Neuronal stem cell (in vitro differentiated cells): Measurements from ENCODE around the gene SIM2.

Experiments used
- DNase-seq: peaks from one replicate; pipeline ENCODE4 v3.0.0-alpha.2; 2013; ENCODE audit warnings: low spot score
- H2AFZ ChIP-seq: one replicate; pipeline ENCODE4 v1.6.1; 2013; ENCODE audit warnings: mild to moderate bottlenecking, low read length, inconsistent platforms
- H2AK5ac ChIP-seq: 2 replicates; pipeline ENCODE4 v1.6.1; 2013; ENCODE audit warnings: low read depth, mild to moderate bottlenecking, inconsistent platforms, low read length, moderate library complexity, mixed read lengths
- H2BK120ac ChIP-seq: 2 replicates; pipeline ENCODE4 v1.6.1; 2013; ENCODE audit warnings: low read depth, mild to moderate bottlenecking, inconsistent platforms, low read length, moderate library complexity, mixed read lengths
- H2BK12ac ChIP-seq: one replicate; pipeline ENCODE4 v1.6.1; 2013; ENCODE audit warnings: low read length, inconsistent platforms
- H2BK15ac ChIP-seq: 2 replicates; pipeline ENCODE4 v1.6.1; 2013; ENCODE audit warnings: mild to moderate bottlenecking, low read length, inconsistent platforms, mixed read lengths
- H2BK5ac ChIP-seq: one replicate; pipeline ENCODE4 v1.6.1; 2013; ENCODE audit warnings: inconsistent platforms, mild to moderate bottlenecking, low read length, moderate library complexity
- H3K14ac ChIP-seq: one replicate; pipeline ENCODE4 v1.6.1; 2013; ENCODE audit warnings: low read length, inconsistent platforms
- H3K18ac ChIP-seq: 2 replicates; pipeline ENCODE4 v1.6.1; 2013; ENCODE audit warnings: low read length, inconsistent platforms
- H3K23ac ChIP-seq: 2 replicates; pipeline ENCODE4 v1.6.1; 2013; ENCODE audit warnings: low read depth, mild to moderate bottlenecking, mixed read lengths, low read length, inconsistent platforms; ENCODE audit not compliant: poor library complexity
- H3K27ac ChIP-seq: replicated peaks from 3 replicates; pipeline ENCODE4 v1.5.1; 2013; ENCODE audit warnings: low read length, inconsistent platforms
- H3K27me3 ChIP-seq, 3 experiments: 2 replicates each; pipeline ENCODE4 v1.6.1; 2013; ENCODE audit warnings: low read length in 3 of 3, mild to moderate bottlenecking in 2 of 3, inconsistent platforms in 1 of 3, low read depth in 1 of 3, mixed read lengths in 1 of 3, moderate library complexity in 1 of 3; ENCODE audit not compliant: control insufficient read depth in 3 of 3, insufficient read depth in 3 of 3
- H3K36me3 ChIP-seq, 2 donors: replicated peaks in 1 of 2; 2 replicates each; pipeline ENCODE4 v1.6.1; 2013; ENCODE audit warnings: low read length in 2 of 2; ENCODE audit not compliant: control insufficient read depth in 2 of 2, insufficient read depth in 2 of 2
- H3K4ac ChIP-seq: 2 replicates; pipeline ENCODE4 v1.6.1; 2013; ENCODE audit warnings: inconsistent platforms, mild to moderate bottlenecking, low read length, moderate library complexity
- H3K4me1 ChIP-seq, 2 donors: 1 replicate in 1 of 2; 2 replicates in 1 of 2; pipeline ENCODE4 v1.6.1; 2013; ENCODE audit warnings: low read length in 2 of 2, low read depth in 1 of 2; ENCODE audit not compliant: control insufficient read depth in 2 of 2, insufficient read depth in 1 of 2
- H3K4me2 ChIP-seq: one replicate; pipeline ENCODE4 v1.6.1; 2013; ENCODE audit warnings: mild to moderate bottlenecking, low read length, inconsistent platforms; ENCODE audit not compliant: insufficient read depth, poor library complexity, severe bottlenecking
- H3K4me3 ChIP-seq, 2 donors: 2 replicates each; pipeline ENCODE4 v1.5.1; 2013; ENCODE audit warnings: low read length in 2 of 2, mild to moderate bottlenecking in 2 of 2, inconsistent platforms in 1 of 2, moderate library complexity in 1 of 2
- H3K79me1 ChIP-seq: one replicate; pipeline ENCODE4 v1.6.1; 2013; ENCODE audit warnings: low read depth, mild to moderate bottlenecking, inconsistent platforms, low read length, moderate library complexity
- H3K9ac ChIP-seq: one replicate; pipeline ENCODE4 v1.6.1; 2013; ENCODE audit warnings: mild to moderate bottlenecking, low read depth, low read length, inconsistent platforms; ENCODE audit not compliant: poor library complexity
- H3K9me3 ChIP-seq, 2 donors: replicated peaks in 1 of 2; 2 replicates each; pipeline versions ENCODE3 to v1.6.1; 2013; ENCODE audit warnings: low read length in 2 of 2, mild to moderate bottlenecking in 2 of 2, inconsistent platforms in 1 of 2, low read depth in 1 of 2, mixed read lengths in 1 of 2, moderate library complexity in 1 of 2; ENCODE audit not compliant: control insufficient read depth in 2 of 2, insufficient read depth in 1 of 2
- H4K8ac ChIP-seq: one replicate; pipeline ENCODE4 v1.6.1; 2013; ENCODE audit warnings: low read depth, mild to moderate bottlenecking, inconsistent platforms, low read length, moderate library complexity
- H4K91ac ChIP-seq: one replicate; pipeline ENCODE4 v1.6.1; 2013; ENCODE audit warnings: low read length, low read depth, mild to moderate bottlenecking, inconsistent platforms; ENCODE audit not compliant: poor library complexity
- WGBS, 2 donors: extraction: QIAGEN DNeasy Blood & Tissue Kit; methylation state at CpG; one replicate each; pipeline ENCODE4 v1.1.7; 2013; ENCODE audit warnings: missing lambda C conversion rate in 2 of 2, mixed read lengths in 1 of 2; ENCODE audit not compliant: insufficient read length in 2 of 2, insufficient replicate concordance in 1 of 2; ENCODE audit errors: extremely low coverage in 2 of 2; 5-methylcytosine and 5-hydroxymethylcytosine counted together

SIM2 gene

DNA sequence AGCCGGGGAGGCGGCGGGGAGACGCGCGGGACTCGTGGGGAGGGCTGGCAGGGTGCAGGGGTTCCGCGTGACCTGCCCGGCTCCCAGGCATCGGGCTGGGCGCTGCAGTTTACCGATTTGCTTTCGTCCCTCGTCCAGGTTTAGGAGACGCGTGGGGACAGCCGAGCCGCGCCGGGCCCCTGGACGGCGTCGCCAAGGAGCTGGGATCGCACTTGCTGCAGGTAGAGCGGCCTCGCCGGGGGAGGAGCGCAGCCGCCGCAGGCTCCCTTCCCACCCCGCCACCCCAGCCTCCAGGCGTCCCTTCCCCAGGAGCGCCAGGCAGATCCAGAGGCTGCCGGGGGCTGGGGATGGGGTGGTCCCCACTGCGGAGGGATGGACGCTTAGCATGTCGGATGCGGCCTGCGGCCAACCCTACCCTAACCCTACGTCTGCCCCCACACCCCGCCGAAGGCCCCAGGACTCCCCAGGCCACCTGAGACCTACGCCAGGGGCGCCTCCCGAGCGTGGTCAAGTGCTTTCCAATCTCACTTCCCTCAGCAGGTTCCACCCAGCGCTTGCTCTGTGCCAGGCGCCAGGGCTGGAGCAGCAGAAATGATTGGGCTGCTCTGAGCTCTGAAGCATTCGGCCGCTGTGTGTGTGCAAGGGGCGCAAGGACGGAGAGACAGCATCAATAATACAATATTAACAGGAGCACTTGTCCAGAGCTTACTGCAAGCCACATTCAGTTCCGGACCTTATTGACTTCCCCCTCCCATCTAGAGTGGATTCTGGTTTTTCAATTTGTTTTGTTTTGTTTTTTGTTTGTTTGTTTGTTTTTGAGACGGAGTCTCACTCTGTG is 10.3 kb downstream of the SIM2 start:
- peaks cover 1% of the 10 kb centered on the region for H3K79me1 ChIP-seq
- peak overlapping the region; percentile 53 for H2AK5ac ChIP-seq
- peaks cover 0 to 1% of the 10 kb centered on the region in 2 donors for H3K9me3 ChIP-seq
- H3K4me3 ChIP-seq = no peak overlapping the region
- H3K14ac ChIP-seq = no peak overlapping the region
- DNase-seq = no peak
- H4K8ac ChIP-seq = no peak overlapping the region
- H3K23ac ChIP-seq = peak overlapping the region; percentile 34
- H2AFZ ChIP-seq = peak overlapping the region; percentile 75
- peaks cover 60 to 100% (median 78%) of the 10 kb centered on the region in 3 experiments for H3K27me3 ChIP-seq
- peak overlapping the region; percentile 51 for H3K4me2 ChIP-seq
- peaks cover 6 to 12% of the 10 kb centered on the region in 2 donors for H3K4me1 ChIP-seq
- H4K91ac ChIP-seq = no peak overlapping the region
- peak overlapping the region; percentile 22 for H2BK120ac ChIP-seq
- H2BK15ac ChIP-seq = peak overlapping the region; percentile 82
- no peak overlapping the region for H3K4ac ChIP-seq
- peak overlapping the region; percentile 63 for H3K18ac ChIP-seq
- no peak overlapping the region for H3K27ac ChIP-seq
- no peaks in the 10 kb centered on the region for H3K36me3 ChIP-seq
- no peak overlapping the region for H3K9ac ChIP-seq
- H2BK5ac ChIP-seq = no peak overlapping the region
- H2BK12ac ChIP-seq = peak overlapping the region; percentile 68
- WGBS, 2 donors = no CpG with 5 or more reads among the region's 55 CpGs

DNA sequence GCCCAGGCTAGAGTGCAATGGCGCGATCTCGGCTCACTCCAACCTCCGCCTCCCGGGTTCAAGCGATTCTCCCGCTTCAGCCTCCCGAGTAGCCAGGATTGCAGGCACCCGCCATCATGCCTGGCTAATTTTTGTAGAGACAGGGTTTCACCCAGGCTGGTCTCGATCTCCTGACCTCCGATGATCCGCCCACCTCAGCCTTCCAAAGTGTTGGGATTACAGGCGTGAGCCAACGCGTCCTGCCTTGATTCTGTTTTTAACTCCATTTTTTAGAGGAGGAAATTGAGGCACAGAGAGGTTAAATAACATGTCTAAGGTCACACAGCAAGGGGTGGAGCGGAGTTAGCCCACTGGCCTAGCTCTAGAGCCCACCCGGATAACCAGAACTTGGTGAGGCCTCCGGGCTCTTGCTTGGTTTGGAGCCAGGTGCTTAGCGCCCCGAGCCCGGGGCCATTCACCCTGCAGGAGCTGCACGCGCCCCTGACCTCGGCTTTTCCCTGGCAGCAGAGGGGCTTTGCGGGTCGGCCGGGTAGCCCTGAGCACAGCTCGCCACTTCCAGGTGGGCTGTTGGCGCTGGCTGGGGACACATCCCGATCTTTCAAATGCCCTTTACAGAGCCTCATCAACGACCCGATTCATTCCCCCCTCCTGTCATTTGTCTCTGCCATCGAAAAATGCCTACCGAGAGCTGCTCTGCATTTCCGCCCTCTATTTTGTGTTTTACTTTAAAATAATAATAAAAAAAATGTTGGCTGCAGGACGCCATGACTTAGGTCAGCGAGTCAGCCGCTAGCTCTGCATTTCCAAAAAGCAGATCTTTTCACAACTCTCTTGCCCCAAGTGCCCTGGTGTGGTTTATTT is 11.2 kb downstream of the SIM2 start:
- H3K4me1 ChIP-seq = peaks cover 4 to 12% of the 10 kb centered on the region in 2 donors
- no CpG with 5 or more reads among the region's 38 CpGs for WGBS, 2 donors
- peaks cover 0 to 1% of the 10 kb centered on the region in 2 donors for H3K9me3 ChIP-seq
- H4K91ac ChIP-seq = no peak overlapping the region
- H3K9ac ChIP-seq = no peak overlapping the region
- H3K36me3 ChIP-seq = no peaks in the 10 kb centered on the region
- no peak overlapping the region for H2BK15ac ChIP-seq
- peak overlapping the region; percentile 8 for H3K18ac ChIP-seq
- H2AFZ ChIP-seq = peak overlapping the region; percentile 54
- H3K79me1 ChIP-seq = peaks cover 1% of the 10 kb centered on the region
- no peak overlapping the region for H2BK12ac ChIP-seq
- H3K14ac ChIP-seq = no peak overlapping the region
- no peak overlapping the region for H3K4me2 ChIP-seq
- H2BK120ac ChIP-seq = no peak overlapping the region
- peak overlapping the region; percentile 30 for H2AK5ac ChIP-seq
- H3K4me3 ChIP-seq = no peak overlapping the region
- no peak overlapping the region for H3K27ac ChIP-seq
- peak; percentile 33 for DNase-seq
- no peak overlapping the region for H3K4ac ChIP-seq
- H3K27me3 ChIP-seq = peaks cover 52 to 100% (median 70%) of the 10 kb centered on the region in 3 experiments
- H3K23ac ChIP-seq = no peak overlapping the region
- H4K8ac ChIP-seq = no peak overlapping the region
- no peak overlapping the region for H2BK5ac ChIP-seq

DNA sequence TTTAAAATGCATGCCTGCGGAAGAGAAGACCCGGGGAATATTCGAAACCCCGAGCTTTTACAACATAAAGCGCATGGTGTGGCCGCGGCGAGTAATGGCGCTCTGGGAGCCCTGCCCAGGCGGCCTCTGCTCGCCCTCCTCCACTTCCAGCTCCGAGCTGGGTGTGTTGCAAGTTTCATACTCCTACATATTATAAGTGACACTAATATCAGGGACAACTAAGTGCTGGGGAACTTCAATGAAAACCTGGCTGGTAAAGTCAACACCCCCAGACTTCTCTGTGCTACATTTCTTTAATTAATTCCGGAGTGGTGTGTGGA is 11.8 kb downstream of the SIM2 start:
- peaks cover 1% of the 10 kb centered on the region for H3K79me1 ChIP-seq
- H2BK15ac ChIP-seq = no peak overlapping the region
- peak; percentile 48 for DNase-seq
- H2AK5ac ChIP-seq = no peak overlapping the region
- peaks cover 46 to 99% (median 64%) of the 10 kb centered on the region in 3 experiments for H3K27me3 ChIP-seq
- no peak overlapping the region for H3K9ac ChIP-seq
- no peak overlapping the region for H3K4me3 ChIP-seq
- peaks cover 0 to 1% of the 10 kb centered on the region in 2 donors for H3K9me3 ChIP-seq
- H3K27ac ChIP-seq = no peak overlapping the region
- no peak overlapping the region for H4K91ac ChIP-seq
- H3K4me2 ChIP-seq = no peak overlapping the region
- no peak overlapping the region for H3K23ac ChIP-seq
- H2BK12ac ChIP-seq = no peak overlapping the region
- H3K18ac ChIP-seq = no peak overlapping the region
- no CpG with 5 or more reads among the region's 13 CpGs for WGBS, 2 donors
- peaks cover 4 to 12% of the 10 kb centered on the region in 2 donors for H3K4me1 ChIP-seq
- no peaks in the 10 kb centered on the region for H3K36me3 ChIP-seq
- no peak overlapping the region for H3K14ac ChIP-seq
- H2BK5ac ChIP-seq = no peak overlapping the region
- no peak overlapping the region for H2BK120ac ChIP-seq
- peak overlapping the region; percentile 54 for H2AFZ ChIP-seq
- H3K4ac ChIP-seq = no peak overlapping the region
- H4K8ac ChIP-seq = no peak overlapping the region

DNA sequence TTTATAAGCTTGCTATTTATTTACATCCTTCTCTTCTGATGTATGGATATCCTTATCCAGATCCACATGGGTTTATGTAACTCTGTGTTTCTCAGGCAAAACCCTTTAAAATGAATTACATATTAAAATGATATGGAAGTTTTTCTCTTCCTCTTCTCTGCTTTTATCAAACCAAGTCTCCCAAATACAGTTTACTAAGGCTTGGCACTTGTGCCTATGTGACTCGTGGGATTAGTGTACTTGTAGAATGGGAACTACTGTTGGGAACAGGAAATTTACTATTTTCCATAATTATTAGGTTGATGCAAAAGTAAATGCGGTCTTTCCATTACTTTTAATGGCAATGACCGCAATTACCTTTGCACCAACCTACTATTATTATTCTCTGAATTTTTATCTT is 14.8 kb downstream of the SIM2 start:
- no peak for DNase-seq
- H3K79me1 ChIP-seq = no peaks in the 10 kb centered on the region
- H3K4me2 ChIP-seq = no peak overlapping the region
- H3K4ac ChIP-seq = no peak overlapping the region
- no peak overlapping the region for H4K8ac ChIP-seq
- H3K14ac ChIP-seq = no peak overlapping the region
- no peak overlapping the region for H2BK15ac ChIP-seq
- no peak overlapping the region for H3K9ac ChIP-seq
- WGBS, 2 donors = no CpG with 5 or more reads among the region's 3 CpGs
- no peaks in the 10 kb centered on the region for H3K36me3 ChIP-seq
- no peak overlapping the region for H2AK5ac ChIP-seq
- no peak overlapping the region for H2BK12ac ChIP-seq
- H3K4me3 ChIP-seq = no peak overlapping the region
- peaks cover 19 to 91% (median 34%) of the 10 kb centered on the region in 3 experiments for H3K27me3 ChIP-seq
- H3K9me3 ChIP-seq = peaks cover 0 to 1% of the 10 kb centered on the region in 2 donors
- H3K27ac ChIP-seq = no peak overlapping the region
- H2BK5ac ChIP-seq = no peak overlapping the region
- no peak overlapping the region for H2BK120ac ChIP-seq
- no peak overlapping the region for H3K23ac ChIP-seq
- no peak overlapping the region for H4K91ac ChIP-seq
- peaks cover 0 to 9% of the 10 kb centered on the region in 2 donors for H3K4me1 ChIP-seq
- H3K18ac ChIP-seq = no peak overlapping the region
- no peak overlapping the region for H2AFZ ChIP-seq
